ENCODE data around the gene HRC. TPM values are rescaled to one million over a fixed set of nuclear protein-coding genes. Genes with fewer than 3 reads are reported as not detected.
"Not testable (repeated sequence)": the region's sequence is repeated elsewhere in the genome, so short reads cannot be mapped to it uniquely, and the experiment has no call there.

Gene HRC
- total RNA-seq, 4 donors from 2014 or later, result 0.47 to 1.0 (median 0.53) TPM; not detected in 1

DNA sequence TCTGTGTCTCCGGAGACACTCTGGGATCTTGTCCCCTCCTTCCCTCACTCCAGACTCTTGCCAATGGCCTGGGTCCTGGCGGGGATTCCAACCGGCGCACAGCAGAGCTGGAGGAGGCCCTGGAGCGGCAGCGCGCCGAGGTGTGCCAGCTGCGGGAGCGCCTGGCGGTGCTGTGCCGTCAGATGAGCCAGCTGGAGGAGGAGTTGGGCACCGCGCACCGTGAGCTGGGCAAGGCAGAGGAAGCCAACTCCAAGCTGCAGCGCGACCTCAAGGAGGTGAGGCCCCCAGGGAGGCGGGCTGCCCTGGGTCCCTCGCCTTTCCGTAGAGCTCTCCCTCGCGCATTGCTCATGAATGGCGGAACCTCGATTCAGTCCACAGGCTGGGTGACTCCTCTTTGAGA lies 24.9 kb downstream of the HRC start:
- Histone ChIP-seq H3K36me3 (no peaks in the 10 kb centered on the region), H3K27ac (no peak overlapping the region), H3K27me3 (no peaks in the 10 kb centered on the region), H3K9me3 (no peaks in the 10 kb centered on the region), H3K4me1 (peaks cover 37% of the 10 kb centered on the region), H3K4me3 (no peak overlapping the region)
- 74% methylated on average over 8 of the region's 24 CpGs for WGBS
- TF ChIP-seq POLR2AphosphoS5 (IDR thresholded peaks at IDR 0.05) (no peak), POLR2A (IDR thresholded peaks at IDR 0.05) (no peak)
- TF ChIP-seq, protein P1, sequence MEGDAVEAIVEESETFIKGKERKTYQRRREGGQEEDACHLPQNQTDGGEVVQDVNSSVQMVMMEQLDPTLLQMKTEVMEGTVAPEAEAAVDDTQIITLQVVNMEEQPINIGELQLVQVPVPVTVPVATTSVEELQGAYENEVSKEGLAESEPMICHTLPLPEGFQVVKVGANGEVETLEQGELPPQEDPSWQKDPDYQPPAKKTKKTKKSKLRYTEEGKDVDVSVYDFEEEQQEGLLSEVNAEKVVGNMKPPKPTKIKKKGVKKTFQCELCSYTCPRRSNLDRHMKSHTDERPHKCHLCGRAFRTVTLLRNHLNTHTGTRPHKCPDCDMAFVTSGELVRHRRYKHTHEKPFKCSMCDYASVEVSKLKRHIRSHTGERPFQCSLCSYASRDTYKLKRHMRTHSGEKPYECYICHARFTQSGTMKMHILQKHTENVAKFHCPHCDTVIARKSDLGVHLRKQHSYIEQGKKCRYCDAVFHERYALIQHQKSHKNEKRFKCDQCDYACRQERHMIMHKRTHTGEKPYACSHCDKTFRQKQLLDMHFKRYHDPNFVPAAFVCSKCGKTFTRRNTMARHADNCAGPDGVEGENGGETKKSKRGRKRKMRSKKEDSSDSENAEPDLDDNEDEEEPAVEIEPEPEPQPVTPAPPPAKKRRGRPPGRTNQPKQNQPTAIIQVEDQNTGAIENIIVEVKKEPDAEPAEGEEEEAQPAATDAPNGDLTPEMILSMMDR (IDR thresholded peaks at IDR 0.05), result no peak
- no peak for DNase-seq (ENCODE audit: low spot score in 2 of 2)

DNA sequence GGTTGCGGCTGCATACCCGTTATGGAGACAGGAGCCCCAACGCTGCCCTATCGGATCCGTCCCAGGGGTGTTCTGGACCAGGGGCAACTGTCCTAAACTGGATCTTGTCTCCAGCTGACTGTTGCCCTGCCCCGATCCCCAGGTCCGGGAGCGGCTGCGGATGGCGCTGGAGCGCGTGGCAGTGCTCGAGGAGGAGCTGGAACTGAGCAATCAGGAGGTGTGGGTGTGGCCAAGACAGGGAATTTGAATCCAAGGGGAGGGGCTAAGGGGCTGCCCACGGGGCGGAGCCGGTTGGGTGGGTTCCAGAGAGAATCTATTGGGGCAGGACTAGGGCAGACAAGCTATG lies 26.0 kb downstream of the HRC start:
- WGBS, result 48% methylated on average over 16 of the region's 16 CpGs

DNA sequence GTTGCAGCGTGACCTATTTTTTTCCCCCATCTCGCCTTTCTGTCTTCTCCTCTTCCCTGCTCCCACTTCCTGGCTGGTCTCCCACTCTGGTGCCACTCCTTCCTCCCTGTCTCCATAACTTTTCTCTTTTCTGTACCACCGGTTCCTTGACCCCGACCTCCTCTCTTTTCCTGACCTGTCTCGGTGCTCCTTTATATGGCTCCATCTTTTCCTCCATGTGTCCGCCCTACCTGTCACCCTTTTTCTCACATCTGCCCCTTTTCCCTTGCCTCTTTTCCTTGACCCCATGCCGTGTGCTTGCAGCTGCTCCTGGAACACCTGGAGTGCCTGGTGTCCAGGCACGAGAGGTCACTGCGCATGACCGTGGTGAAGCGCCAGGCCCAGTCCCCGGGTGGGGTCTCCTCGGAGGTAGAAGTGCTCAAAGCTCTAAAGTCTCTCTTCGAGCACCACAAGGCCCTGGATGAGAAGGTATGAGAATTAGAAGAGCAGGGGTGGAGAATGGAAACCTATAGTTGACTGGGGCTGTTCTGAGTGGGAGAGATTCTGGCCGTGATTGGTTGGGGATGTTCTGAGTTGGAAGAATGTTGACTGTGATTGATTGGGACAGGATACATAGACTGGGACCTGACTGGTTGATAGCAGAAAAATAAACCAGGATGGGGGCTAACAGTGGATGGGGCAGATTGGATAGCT lies 26.5 kb downstream of the HRC start:
- H3K27me3 ChIP-seq, result no peaks in the 10 kb centered on the region
- H3K27ac ChIP-seq, result no peak overlapping the region
- H3K9me3 ChIP-seq, result no peaks in the 10 kb centered on the region
- no peaks in the 10 kb centered on the region for H3K36me3 ChIP-seq
- TF ChIP-seq POLR2A (IDR thresholded peaks at IDR 0.05) (no peak), EP300 (IDR thresholded peaks at IDR 0.05) (no peak), POLR2AphosphoS5 (IDR thresholded peaks at IDR 0.05) (no peak)
- TF ChIP-seq, protein P1 (IDR thresholded peaks at IDR 0.05), result no peak
- H3K4me1 ChIP-seq, result peaks cover 35% of the 10 kb centered on the region
- 47% methylated on average over 15 of the region's 15 CpGs for WGBS
- no peak for DNase-seq (ENCODE audit: low spot score in 2 of 2)
- peak overlapping the region; percentile 26 for H3K4me3 ChIP-seq

More for the DNA sequence above, 26.0 kb downstream of the HRC start:
- Histone ChIP-seq H3K36me3 (no peaks in the 10 kb centered on the region), H3K9me3 (no peaks in the 10 kb centered on the region), H3K4me1 (peaks cover 40% of the 10 kb centered on the region), H3K27me3 (no peaks in the 10 kb centered on the region), H3K4me3 (no peak overlapping the region), H3K27ac (no peak overlapping the region)
- TF ChIP-seq, protein P1 (IDR thresholded peaks at IDR 0.05), result no peak
- TF ChIP-seq POLR2AphosphoS5 (IDR thresholded peaks at IDR 0.05), result no peak
- no peak for TF ChIP-seq POLR2A (IDR thresholded peaks at IDR 0.05)
- TF ChIP-seq EP300 (IDR thresholded peaks at IDR 0.05), result no peak
- no peak for DNase-seq (ENCODE audit: low spot score in 2 of 2)

DNA sequence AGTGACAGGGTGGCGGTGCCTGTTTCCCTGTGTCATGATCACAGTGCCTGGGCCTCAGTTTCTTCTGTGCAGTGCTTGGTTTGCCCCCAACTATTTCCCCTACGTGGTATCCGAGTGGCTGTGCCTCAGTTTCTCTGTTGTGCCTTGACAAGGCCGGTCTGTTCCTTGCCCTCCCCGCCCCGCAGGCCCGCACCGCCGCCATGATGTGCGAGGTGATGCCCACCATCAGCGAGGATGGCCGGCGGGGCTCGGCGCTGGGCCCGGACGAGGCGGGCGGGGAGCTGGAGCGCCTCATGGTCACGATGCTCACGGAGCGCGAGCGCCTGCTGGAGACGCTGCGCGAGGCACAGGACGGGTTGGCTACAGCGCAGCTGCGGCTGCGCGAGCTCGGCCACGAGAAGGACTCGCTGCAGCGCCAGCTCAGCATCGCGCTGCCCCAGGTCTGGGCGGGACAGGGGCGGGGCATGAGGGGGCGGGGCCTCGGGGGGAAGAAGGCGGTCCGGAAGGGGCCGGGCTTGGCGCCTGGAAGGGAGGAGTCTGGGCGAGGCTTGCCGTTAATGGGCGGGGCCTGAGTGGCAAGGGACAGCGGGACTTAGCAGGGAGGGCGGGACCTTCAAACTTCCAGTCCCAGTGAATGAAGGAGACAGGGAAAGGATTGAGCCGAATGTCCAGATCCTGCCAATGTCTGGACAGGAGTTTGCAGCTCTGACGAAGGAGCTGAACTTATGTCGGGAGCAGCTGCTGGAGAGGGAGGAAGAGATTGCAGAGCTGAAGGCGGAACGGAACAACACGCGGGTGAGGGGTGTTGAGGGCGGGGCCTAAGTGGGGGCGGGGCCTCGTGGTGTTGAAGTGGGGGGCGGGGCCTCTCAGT lies 27.3 kb downstream of the HRC start:
- Histone ChIP-seq H3K9me3 (no peaks in the 10 kb centered on the region), H3K27ac (peak overlapping the region; percentile 2), H3K4me1 (peaks cover 29% of the 10 kb centered on the region), H3K27me3 (no peaks in the 10 kb centered on the region), H3K4me3 (peak overlapping the region; percentile 26), H3K36me3 (no peaks in the 10 kb centered on the region)
- peak in 1 of 3 donors; percentile 52 for TF ChIP-seq POLR2AphosphoS5 (IDR thresholded peaks at IDR 0.05)
- TF ChIP-seq EP300 (IDR thresholded peaks at IDR 0.05), result no peak
- TF ChIP-seq, protein P1 (IDR thresholded peaks at IDR 0.05), result peak; percentile 16 to 23
- TF ChIP-seq POLR2A (IDR thresholded peaks at IDR 0.05), result no peak
- WGBS, result 4% methylated on average over 37 of the region's 63 CpGs
- DNase-seq (ENCODE audit: low spot score in 2 of 2), result peak; percentile 97

DNA sequence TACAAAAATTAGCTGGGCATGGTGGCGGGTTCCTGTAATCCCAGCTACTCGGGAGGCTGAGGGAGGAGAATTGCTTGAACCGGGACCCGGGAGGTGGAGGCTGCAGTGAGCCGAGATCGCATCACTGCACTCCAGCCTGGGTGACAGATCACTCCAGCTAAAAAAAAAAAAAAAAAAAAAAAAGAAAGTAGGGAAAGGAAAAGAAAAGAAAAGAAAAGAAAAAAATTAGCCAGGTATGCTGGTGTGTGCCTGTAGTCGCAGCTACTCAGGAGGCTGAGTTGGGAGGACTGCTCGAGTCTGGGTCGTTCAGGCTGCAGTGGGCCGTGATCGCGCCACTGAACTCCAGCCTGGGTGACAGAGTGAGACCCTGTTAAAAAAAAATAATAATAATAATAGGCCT lies 28.0 kb downstream of the HRC start:
- H3K4me3 ChIP-seq; H3K27me3 ChIP-seq; H3K36me3 ChIP-seq; DNase-seq (ENCODE audit: low spot score in 2 of 2); H3K27ac ChIP-seq; H3K9me3 ChIP-seq: not testable (repeated sequence)
- peaks cover 29% of the 10 kb centered on the region for H3K4me1 ChIP-seq
- 95% methylated on average over 12 of the region's 12 CpGs for WGBS

Measured in suprapubic skin (tissue), 4 donors.